HPDE6-E6E7 (cell line): ENCODE data around the gene TCHP.
"Not testable (repeated sequence)": the region's sequence is repeated elsewhere in the genome, so short reads cannot be mapped to it uniquely, and the experiment has no call there.

Experiments used
- DNase-seq: peaks from one replicate; pipeline ENCODE4 v3.0.0; 2011; ENCODE audit warnings: missing footprints; ENCODE audit errors: extremely low spot score

The TCHP gene

DNA sequence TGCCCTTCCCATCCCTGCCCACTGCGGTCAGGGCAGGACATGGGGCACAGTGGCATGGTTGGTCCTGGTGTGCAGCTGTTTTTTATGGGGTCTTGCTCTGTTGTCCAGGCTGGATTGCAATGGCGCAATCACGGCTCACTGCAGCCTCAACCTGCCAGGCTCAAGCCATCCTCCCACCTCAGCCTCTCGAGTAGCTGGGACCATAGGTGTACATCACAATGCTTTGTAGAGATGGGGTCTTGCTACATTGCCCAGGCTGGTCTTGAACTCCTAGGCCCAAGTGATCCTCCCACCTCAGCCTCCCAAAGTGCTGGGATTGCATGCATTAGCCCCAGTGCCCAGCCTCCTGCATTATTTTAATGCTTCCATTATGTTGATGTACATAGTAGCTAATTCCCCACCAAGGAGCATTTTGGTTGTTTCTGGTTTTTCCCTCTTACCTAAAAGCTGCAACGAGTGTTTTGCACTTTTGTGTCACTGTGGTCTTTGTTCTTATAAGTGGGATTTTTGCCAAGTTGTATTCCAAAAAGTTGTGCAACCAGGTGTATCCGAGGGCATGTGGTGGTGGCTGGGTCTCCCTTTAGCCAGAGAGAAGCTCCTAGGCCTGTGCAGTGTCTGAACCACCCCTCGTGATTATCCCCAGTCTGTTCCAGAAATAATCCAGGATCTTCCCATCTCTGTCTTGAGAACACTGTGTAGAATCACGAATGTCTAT lies 10.3 kb downstream of the TCHP start:
- DNase-seq, result no peak

DNA sequence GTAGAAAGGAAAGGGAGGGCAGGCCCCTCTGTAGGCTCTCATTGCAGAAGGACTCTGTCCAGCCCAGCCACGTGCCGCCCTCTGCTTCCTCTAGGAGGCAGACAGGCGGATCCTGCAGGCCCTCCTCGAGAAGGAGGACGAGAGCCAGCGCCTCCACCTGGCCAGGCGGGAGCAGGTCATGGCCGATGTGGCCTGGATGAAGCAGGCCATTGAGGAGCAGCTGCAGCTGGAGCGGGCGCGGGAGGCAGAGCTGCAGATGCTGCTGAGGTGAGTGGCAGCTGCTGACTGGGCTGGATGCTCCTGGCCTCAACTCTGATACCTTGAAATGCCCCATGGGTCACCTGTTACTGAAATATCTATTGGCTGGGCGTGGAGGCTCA lies 10.9 kb downstream of the TCHP start:
- DNase-seq, result no peak

DNA sequence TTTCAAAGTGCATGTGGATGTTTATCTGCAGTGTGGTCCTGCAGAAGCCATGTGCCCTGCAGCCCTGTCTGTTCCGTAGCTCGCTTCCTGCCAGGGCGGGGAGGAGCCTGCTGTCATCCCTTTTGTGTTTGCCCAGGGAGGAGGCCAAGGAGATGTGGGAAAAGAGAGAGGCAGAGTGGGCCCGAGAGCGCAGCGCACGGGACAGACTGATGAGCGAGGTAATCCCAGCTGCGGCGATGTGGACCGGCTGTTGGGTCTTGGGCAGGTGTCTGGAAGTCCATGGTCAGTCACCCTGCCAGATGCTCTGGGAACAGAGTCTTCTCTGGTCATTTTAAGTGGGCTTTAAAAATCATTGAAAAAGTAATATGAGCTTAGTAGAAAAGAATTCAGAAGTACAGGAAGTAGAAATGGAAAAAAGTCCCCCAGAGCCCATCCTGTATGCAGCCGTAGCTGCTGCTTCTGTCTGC lies 12.8 kb downstream of the TCHP start:
- DNase-seq, result no peak

DNA sequence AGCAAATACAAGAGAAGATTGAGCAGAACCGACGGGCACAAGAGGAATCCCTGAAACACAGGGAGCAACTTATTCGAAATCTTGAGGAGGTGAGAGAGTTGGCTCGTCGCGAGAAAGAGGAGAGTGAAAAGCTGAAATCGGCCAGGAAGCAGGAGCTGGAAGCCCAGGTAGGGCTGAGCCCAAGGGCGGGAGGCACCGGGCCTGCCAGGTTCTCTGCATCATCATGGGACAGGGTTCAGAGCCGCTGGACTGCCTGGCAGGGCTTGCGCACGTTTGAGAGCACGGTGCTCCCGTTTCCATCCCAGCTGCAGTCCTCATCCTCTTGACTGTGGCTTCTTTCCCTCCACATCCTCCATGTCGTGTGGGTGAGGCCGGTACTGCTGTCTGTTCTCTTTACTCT lies 14.4 kb downstream of the TCHP start:
- DNase-seq, result no peak

DNA sequence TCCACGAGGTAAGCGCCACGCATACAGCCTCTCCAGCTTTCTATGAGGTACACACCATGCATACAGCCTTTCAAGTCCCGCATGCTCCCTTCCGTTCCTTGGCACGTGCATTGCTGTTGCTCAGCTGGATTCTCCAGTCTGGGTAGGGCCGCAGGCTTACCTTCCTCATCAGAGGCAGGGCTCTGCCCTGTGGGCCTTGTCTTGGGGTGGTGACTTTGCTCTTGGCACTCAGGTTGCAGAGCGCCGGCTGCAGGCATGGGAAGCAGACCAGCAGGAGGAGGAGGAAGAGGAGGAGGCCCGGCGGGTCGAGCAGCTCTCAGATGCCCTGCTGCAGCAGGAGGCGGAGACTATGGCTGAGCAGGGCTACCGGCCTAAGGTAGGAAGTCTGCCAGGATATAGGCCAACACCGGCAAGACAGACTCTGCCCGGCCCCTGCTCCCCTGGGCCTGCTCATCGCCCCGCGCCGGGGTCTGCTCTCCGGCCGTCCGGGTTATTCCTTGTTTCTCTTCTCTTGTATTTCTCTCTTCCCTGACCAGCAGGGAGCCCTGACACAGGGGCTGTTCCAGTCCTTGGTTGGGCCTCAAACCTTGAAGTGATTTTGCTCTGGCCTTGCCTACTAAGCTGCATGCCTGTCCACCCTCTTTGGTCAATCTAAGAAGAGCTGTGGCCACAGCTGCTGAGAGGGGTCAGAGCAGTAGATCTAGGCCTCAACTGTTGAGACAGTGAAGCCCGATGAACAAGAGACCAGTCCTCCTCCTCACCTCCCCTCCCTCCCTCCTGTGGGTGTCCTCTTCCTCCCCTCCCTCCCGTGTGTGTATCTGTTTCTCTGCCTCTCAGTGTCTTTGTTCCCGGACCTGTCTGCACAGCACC lies 15.3 kb downstream of the TCHP start:
- no peak for DNase-seq

DNA sequence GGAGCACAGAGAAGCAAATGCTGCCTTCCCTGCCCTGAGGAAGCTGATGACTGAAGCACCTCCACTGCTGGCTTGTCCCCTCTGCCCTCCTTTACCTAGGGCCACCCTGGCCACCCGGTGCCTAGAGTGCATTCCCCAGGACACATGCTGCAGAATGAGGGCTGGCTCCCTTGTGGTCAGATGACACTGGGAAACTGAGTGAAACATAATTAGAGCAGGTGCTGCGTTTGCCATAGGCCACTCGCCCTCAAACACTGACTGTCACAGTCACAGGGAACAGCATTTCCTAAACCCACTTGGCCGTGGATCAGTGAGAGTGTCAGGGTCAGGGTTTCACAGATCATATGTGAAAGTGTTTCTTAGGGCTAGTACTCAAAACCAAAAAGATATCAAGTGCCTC lies 16.0 kb downstream of the TCHP start:
- DNase-seq, result no peak

DNA sequence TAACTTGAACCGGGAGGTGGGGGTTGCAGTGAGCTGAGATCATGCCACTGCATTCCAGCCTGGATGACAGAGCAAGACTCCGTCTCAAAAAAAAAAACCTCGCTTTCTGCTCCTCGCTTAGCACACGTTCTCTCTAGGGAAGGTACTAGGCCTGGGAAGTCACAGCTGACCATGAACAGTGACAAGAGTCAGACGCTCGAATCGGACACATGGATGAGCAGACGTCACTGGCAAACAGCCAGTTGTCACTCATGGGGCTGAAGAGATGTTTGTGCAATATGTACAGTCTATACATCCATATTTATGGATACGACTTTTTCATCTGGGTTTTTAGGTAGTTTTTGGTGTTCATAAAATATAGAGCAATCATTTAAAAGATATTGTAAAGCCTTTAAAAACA lies 19.4 kb downstream of the TCHP start:
- no peak for DNase-seq

DNA sequence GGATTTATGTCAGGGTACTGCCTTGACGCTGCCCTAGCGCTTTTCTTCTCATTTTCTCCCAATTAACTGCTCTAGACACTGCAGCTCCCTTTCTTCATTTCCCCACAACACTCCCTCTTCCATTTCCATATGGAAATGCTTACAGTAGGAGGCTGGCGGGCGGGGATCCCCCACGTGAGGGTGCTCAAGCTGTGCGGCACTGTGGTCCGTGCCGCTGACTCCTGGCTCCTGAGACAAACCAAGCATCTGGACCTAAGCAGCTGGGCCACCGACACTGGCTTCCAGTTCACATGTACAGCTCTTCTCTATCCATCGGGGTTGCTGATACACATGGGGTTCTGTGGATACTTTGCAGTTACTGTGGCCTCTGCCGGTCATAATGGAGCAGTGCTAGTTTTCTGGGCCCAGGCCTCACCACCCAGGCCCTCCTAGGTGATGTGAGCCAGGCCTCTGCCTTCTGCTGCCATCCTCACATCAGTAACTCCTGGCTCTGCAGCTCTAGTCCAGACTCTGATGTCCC lies 20.2 kb downstream of the TCHP start:
- no peak for DNase-seq

DNA sequence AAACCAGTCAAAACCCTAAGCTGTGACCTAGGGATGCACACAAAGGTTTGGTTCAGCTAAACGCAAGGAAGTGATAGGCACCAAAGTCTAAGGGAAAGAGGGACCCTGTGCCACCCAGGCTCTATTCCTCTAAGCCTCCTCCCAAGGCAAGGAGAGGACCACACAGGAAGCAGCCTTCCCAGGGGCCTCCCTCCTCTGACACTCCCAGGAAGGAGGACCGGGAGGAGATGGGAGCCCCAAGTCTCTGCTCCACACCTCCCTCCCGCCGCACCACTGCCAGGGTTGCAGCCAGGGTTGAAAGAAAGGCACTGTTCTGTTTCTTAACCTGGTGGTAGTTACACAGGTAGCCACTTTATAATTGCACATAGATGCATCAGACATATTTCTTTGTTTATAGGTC lies 21.9 kb downstream of the TCHP start:
- DNase-seq, result no peak

DNA sequence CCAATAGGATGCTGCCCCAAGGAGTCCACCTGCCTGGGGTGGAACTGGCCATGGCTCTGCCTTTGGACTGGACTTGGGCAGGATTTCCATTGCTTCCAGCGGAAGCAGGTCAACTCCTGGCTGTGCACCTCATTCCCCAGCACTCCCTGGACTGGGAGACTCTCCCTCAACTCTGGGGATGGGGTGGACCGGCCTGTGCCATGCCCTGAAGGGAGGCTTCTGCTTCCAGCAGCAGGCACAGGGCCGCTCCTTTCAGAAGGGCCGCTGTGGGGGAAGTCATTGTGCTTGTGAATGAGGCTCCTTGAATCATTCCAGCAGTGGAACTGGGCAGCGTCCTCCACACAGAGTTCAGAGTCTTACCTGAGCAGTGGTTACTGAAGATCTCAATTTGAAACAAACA lies 23.0 kb downstream of the TCHP start:
- no peak for DNase-seq

DNA sequence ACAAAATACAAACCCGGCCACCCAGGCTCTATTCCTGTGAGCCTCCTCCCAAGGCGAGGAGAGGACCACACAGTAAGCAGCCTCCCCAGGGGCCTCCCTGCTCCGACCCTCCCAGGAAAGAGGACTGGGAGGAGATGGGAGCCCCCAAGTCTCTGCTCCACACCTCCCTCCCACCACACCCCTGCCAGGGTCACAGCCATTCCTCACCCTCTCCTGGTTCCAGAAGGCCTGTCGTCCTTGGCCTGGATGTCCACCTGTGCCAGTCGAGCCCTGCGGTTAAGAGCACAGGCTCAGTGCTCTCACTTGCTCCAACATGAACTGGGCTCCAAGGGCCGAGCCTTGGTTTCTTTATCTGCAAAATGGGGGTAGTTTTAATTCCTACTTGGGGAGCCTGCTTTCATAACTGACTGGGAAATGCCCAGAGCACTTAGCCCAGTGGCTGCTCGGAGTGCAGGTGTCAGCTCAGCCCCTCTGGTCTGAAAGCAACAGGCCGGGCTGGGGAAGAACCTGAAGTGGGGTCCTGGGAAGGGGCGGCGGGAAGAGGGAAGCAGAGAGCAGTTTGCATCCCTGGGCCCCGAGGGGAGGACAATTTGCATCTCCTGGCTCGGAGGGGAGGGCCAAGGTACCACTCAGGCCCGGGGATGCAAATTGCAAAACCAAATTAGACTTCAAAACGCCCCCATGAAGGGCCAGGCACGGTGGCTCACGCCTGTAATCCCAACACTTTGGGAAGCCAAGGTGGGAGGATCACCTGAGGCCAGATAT lies 23.6 kb downstream of the TCHP start:
- no peak for DNase-seq

DNA sequence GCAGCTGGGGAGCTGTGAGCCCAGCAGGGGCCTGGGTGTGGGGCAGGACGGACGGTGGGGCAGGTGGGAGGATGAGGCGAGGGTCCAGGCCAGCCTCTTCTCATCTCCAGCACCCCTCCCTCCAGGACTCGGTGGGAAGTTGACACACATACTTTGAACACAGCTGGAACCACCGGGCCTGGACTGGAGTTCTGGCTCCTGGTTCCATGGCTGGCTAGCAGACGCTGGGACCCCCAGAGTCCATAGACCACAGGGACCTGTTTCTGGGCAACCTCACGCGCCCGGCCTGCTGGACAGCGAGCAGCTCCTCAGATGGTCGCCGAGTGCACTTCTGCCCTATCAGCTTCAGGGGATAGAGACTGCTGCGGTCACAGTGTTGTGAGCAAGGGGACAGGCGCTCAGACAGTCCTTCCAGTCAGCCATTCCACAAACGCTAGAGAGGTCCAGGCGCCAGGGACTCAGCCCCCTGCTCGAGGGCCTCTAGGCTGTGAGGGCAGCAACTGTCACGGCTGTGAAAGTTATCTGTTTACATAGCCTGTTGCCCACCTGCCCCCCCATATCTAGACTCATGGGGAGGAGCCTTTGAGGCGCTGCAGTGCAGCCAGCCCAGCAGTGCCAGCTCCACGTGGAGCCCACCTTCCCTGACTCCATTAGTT lies 25.2 kb downstream of the TCHP start:
- DNase-seq, result no peak

DNA sequence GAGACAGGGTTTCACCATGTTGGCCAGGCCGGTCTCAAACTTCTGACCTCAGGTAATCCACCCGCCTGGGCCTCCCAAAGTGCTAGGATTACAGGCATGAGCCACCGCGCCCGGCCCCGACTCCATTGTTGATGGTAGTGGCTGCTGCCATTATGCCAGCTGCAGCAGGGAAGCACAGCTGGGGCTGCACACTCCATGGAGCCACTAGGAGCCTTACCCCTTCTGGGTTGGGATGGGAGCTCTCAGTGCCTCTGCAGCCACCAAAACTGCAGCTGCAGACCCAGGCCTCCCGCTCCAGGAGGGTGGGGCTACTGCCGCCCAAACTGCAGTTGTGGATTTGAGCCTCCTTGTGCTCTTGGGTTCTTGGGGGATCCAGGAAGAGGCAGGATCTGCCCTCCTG lies 25.9 kb downstream of the TCHP start:
- DNase-seq, result no peak

DNA sequence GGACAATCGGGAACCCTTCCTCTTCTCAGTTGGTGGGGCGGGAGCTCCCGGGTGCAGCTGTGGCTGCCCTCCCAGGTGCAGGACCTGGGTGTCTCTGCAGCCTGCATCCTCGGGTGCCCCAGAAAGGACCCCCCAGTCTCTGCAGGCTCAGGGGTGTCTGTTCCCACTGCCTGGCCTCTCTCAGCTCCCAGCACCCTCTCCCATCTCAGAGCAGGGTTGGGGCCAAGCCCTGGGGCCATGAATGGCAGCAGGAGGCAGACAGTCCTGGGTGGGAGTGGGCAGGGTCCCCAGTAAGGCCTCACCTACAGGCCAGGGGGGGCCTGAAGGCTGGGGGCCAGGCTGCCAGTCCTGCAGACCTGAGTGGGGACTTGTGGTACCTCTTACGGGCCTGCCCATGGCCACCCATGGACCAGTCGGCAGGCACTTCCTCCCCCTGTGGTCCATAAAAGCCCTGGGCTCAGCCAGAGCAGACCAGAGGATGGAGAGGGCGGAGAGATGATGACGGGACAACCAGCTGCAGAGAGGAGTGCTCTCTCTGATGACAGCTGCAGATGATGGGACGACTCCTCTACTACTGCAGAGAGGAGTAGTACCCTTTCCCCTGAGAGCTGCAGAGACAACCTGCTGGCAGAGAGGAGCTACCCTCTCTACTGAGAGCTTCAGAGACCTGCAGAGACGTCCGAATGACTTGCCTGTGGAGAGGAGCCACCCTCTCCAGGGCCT lies 26.6 kb downstream of the TCHP start:
- no peak for DNase-seq

DNA sequence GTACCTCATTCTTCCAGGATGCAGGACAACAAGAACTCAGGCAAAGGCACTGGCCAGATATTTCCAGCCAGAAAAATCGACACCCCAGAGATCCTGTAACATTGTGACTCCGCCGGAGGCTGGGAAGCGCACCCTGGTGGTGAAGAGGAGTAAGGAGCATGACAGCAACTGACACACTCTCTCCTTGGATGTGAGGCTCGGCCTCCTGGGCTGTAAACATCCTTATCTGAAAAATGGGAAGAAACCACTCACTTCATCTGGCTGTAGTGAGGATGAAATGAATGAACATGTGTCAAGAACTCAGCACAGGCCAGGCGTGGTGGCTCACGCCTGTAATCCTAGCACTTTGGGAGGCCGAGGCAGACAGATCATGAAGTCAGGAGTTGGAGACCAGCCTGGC lies 27.5 kb downstream of the TCHP start:
- DNase-seq, result peak; percentile 29

DNA sequence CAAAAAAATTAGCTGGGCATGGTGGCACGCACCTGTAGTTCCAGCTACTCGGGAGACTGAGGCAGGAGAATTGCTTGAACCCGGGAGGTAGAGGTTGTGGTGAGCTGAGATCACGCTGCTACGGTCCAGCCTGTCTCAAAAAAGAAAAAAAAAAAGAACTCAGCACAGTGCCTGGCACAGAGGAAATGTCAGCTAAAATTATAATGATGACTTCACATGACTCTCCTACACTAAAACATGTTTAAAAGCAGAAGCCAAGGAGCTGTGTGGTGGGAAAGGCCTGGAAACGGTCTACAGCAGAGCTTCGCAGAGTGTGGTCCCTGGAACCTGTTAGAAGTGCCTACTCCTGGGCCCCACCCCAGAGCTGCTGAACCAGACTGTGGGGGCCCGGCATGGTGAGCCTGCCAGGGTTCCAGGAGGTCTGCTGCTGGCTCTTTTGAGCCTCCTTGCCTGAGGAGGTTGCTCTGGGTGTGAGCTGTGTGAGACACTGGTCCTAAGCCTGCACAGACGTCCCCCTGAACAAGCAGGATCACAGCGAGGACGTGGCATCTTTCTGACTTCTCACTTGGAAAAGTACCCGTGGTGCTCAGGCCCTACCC lies 28.1 kb downstream of the TCHP start:
- DNase-seq, result no peak

DNA sequence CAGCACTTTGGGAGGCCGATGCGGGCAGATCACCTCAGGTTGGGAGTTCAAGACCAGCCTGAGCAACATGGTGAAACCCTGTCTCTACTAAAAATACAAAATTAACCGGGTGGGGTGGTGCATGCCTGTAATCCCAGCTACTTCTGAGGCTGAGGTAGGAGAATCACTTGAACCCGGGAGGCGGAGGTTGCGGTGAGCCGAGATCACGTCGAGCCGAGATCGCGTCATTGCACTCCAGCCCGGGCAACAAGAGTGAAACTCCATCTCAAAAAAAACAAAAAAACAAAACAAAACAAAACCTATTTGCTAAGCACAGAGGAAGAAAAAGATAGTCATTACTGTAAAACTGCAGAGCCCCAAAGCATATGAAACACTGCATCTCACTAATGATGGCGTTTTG lies 29.3 kb downstream of the TCHP start:
- not testable (repeated sequence) for DNase-seq

DNA sequence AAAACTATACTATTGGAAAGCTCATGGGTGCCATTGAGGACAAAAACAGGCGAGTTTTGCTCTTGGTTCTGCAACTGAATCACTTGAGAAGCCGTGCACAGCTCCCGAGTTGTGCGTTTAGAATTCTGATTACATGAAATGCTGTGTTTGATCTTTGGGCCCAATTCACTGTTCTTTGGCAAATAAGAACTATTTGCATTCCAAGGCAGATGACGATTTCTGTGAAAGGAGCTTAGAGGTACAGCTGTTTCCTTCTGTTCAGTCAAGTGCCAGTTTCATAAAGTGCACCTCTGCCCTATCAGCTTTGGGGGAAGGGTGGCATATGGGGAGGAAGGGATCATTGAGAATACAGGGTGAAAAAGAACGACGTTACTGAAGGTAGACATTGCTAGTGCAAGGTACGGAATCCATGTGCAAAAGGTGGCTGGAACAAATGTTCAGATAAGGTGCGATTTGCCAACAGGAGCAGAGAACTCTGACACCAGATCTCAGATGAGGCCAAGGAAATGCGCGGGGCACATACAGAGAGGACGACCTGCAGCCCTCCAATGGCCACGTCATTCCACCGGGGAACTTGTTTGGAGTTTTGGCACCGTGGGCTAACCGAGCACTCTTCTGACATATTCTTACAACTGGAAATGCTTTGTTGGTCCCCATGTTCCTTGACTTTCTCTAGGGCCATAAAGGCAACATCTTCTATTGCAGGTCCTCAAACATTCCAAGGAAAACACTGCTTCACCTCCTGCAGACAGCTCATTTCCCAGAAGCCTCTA lies 30.1 kb downstream of the TCHP start:
- no peak for DNase-seq

DNA sequence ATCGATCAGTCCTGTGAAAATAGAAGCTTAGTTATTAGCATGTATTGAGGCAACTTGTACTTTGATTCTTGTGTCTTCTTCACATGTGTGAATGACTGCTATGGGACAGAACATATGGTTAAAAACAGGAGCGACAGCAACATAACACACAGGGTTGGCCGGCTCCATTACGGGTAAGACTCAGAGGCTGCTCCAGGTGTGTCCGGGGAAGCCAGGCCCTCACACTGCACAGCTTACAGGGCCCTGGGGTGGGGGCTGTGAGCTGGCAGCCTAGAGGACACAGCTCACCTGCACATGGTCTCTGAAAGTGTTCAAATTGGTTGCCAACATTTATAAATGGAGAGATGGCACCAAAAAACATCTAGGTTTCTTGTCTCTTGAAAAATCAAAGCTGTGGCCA lies 31.1 kb downstream of the TCHP start:
- DNase-seq, result no peak
